Ovary (tissue), 9 donors: Measurements from ENCODE around the gene RBM26. TPM values are rescaled to one million over a fixed set of nuclear protein-coding genes. Genes with fewer than 3 reads are reported as not detected.

Source experiments
- DNase-seq, 5 donors: peaks; one replicate each; pipeline ENCODE4 v3.0.0-alpha.2; 2019 to 2020
- H3K27ac ChIP-seq, 2 donors: fragments of 200-600 bp; one replicate each; pipeline versions ENCODE4 v1.5.1 to v1.8.0; 2019 to 2022
- H3K27me3 ChIP-seq: fragments of 200-600 bp; one replicate; pipeline ENCODE4 v1.8.0; 2022
- H3K36me3 ChIP-seq: fragments of 200-600 bp; sonication (generic); one replicate; pipeline ENCODE4 v1.5.1; 2019
- H3K4me1 ChIP-seq: one replicate; pipeline ENCODE4 v1.8.1; 2013; ENCODE audit warnings: mild to moderate bottlenecking, moderate library complexity; ENCODE audit not compliant: insufficient read depth
- H3K4me3 ChIP-seq: fragments of 200-600 bp; sonication (generic); one replicate; pipeline ENCODE4 v1.5.1; 2017
- H3K9me3 ChIP-seq, 2 donors: fragments of 200-600 bp in 1 of 2; sonication (generic) in 1 of 2; one replicate each; pipeline versions ENCODE4 v1.5.1 to v1.8.1; 2013 to 2019; ENCODE audit warnings: mild to moderate bottlenecking in 1 of 2, moderate library complexity in 1 of 2
- CTCF ChIP-seq, 3 donors: fragments of 450-650 bp in 2 of 3; fragments of 200-600 bp in 1 of 3; IDR thresholded peaks; one replicate each; pipeline versions ENCODE4 v1.5.1 to v1.8.0; 2016 to 2022; ENCODE audit warnings: antibody characterized with exemption in 3 of 3, mild to moderate bottlenecking in 1 of 3
- EP300 ChIP-seq: sonication (generic); formaldehyde crosslinking; IDR thresholded peaks from one replicate; pipeline ENCODE4 v1.6.1; 2017; ENCODE audit warnings: antibody characterized with exemption
- POLR2A ChIP-seq: fragments of 450-650 bp; IDR thresholded peaks from one replicate; pipeline ENCODE4 v1.6.1; 2017; ENCODE audit warnings: antibody characterized with exemption, mild to moderate bottlenecking, moderate library complexity
- WGBS, 3 donors: extraction: QIAGEN DNeasy Blood & Tissue Kit in 1 of 3; methylation state at CpG; one replicate each; pipeline versions ENCODE4 v1.1.5 to v1.1.7; 2013 to 2017; 5-methylcytosine and 5-hydroxymethylcytosine counted together
- intact Hi-C, 4 donors: fragments of 100-400 bp; cut with DNase I; formaldehyde crosslinking; loops; one replicate each; pipeline versions ENCODE4 v1.11.0 to v1.15.1; 2022 to 2023
- polyA plus RNA-seq, 2 donors: library from polyadenylated mRNA; stranded (reverse); fragments of 200-250 nt in 1 of 2; fragments of 350-450 nt in 1 of 2; fragmentation: Illumina TruSeq in 1 of 2; extraction: RNeasy Lipid Tissue Mini Kit (QIAGEN cat#74804) in 1 of 2; gene quantifications; one replicate each; pipeline ENCODE4 v1.2.3, GENCODE V29; 2013 to 2014
- total RNA-seq, 7 donors: library from RNA; depleted of rRNA in 2 of 7; stranded (reverse); fragments of >200 nt in 2 of 7; fragmentation: NEBNext Ultra II Directional in 3 of 7; extraction: Animal tissue kit (Norgen Biotek cat#: 25700) in 3 of 7; gene quantifications; one replicate each; pipeline versions ENCODE4 v1.1.0 to v1.2.4, GENCODE V29; 2016 to 2023
- donor health status: DM: no; HTN: no; CAD: no; lungs with moderate emphysema.
- donor health status: DM: no; HTN: no; CAD: no.
- donor health status: Bipolar disorder and iron deficiency.
- donor health status: DM: yes; HTN: yes; CAD: no.
- donor health status: DM: no; HTN: no; CAD: no.
- donor health status: DM: yes; HTN: yes; CAD: no.

Gene RBM26
- total and polyA plus RNA-seq, 9 donors, result 19.0 to 52.9 (median 39.4) TPM

GRCh38 chr13:79435561-79435990, 29.5 kb upstream of the RBM26 start:
- no peaks in the 10 kb centered on the region for H3K4me1 ChIP-seq
- TF ChIP-seq CTCF (IDR thresholded peaks at IDR 0.05) (no peak), POLR2A (no peak), EP300 (no peak)
- H3K36me3 ChIP-seq, result no peaks in the 10 kb centered on the region
- H3K27me3 ChIP-seq, result no peaks in the 10 kb centered on the region
- 51 to 68% (median 52%) methylated on average over 1 of the region's 1 CpG for WGBS, 3 donors
- H3K9me3 ChIP-seq, result no peaks in the 10 kb centered on the region
- DNase-seq, result no peak
- H3K4me3 ChIP-seq, result no peak overlapping the region
- H3K27ac ChIP-seq, result no peak overlapping the region
- intact Hi-C loops, result loop anchor here in 1 of 4 donors (10.0 kb wide), 1 partner anchor 89 kb away; no protein-coding TSS in a partner anchor

DNA sequence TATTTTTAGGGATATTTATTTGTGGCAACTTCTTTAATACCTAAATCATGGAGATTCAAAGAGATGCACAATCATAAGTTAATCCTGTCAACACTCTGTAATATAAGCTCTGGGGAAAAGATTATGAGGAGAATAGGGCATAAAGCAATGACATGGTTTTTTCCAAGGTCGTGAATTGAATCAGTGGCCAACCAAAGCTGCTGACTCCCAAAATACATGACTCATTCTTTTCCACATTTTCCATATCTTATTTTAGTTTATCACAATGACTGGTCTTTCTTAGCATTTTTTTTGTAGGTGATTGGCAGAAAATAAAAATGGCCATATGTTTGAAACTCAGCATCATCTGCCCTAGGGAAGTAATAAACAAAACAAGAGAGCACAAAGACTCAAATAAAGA, 28.5 kb upstream of the RBM26 start:
- Histone ChIP-seq H3K4me3 (no peak overlapping the region), H3K27me3 (no peaks in the 10 kb centered on the region), H3K36me3 (no peaks in the 10 kb centered on the region), H3K27ac (no peak overlapping the region), H3K9me3 (no peaks in the 10 kb centered on the region), H3K4me1 (no peaks in the 10 kb centered on the region)
- 6 to 13% (median 12%) methylated on average over 1 of the region's 1 CpG for WGBS, 3 donors
- intact Hi-C loops, result loop anchor here in 1 of 4 donors (10.0 kb wide), 1 partner anchor 90 kb away; no protein-coding TSS in a partner anchor
- no peak for DNase-seq
- TF ChIP-seq POLR2A, result no peak
- TF ChIP-seq EP300, result no peak
- TF ChIP-seq CTCF (IDR thresholded peaks at IDR 0.05), result no peak

DNA sequence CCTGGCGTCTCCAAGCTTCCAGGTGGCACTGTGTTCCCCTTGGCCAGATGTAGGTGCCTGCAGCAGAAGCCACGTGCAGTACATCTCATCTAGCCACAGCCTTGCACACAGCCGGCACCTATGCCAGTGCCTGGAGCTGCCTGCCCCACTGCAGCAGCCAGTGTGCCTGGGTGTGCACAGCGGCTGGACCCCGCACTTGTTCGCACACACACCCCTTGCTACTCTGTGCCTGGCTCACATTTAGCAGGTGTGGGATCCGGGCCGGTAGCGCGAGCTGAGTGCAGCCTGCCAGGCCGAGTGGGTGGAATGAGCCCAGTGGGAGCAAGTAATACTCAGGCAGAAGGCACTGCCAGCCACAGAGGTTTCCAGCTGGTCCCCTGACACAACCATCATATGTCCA, 26.9 kb upstream of the RBM26 start:
- Histone ChIP-seq H3K36me3 (no peaks in the 10 kb centered on the region), H3K27me3 (no peaks in the 10 kb centered on the region), H3K9me3 (no peaks in the 10 kb centered on the region), H3K27ac (no peak overlapping the region), H3K4me1 (no peaks in the 10 kb centered on the region), H3K4me3 (no peak overlapping the region)
- TF ChIP-seq POLR2A (no peak), EP300 (no peak), CTCF (IDR thresholded peaks at IDR 0.05) (no peak)
- intact Hi-C loops, result loop anchor here in 1 of 4 donors (10.0 kb wide), 1 partner anchor 92 kb away; no protein-coding TSS in a partner anchor
- WGBS, 3 donors, result 94 to 98% (median 95%) methylated on average over 11 of the region's 11 CpGs
- DNase-seq, result no peak

DNA sequence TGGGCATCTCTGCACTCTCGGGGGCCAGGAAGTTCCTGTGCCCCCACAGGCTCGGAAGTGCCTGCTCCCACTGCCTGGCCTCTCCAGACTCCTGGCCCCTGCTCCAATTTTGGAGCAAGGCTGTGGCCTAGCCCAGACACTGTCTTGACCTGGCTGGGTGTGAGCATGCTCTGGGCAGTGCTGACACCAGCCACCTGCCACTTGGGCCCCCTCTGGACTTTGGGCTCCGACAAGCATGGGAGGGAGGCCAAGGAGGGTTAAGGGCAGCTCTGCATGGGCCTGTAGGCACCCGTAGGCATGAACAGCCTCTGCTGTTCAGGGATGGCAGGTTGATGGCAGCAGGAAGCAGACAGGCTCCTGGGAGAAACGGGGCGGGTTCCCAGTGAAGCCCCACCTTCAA, 26.0 kb upstream of the RBM26 start:
- H3K27ac ChIP-seq, result no peak overlapping the region
- no peak for DNase-seq
- H3K27me3 ChIP-seq, result no peaks in the 10 kb centered on the region
- no peaks in the 10 kb centered on the region for H3K36me3 ChIP-seq
- H3K9me3 ChIP-seq, result no peaks in the 10 kb centered on the region
- no peak overlapping the region for H3K4me3 ChIP-seq
- intact Hi-C loops, result loop anchor here in 1 of 4 donors (10.0 kb wide), 1 partner anchor 93 kb away; no protein-coding TSS in a partner anchor
- 90 to 96% (median 93%) methylated on average over 4 to 6 of the region's 6 CpGs for WGBS, 3 donors
- H3K4me1 ChIP-seq, result no peaks in the 10 kb centered on the region
- TF ChIP-seq POLR2A (no peak), EP300 (no peak)

- no peak for TF ChIP-seq EP300
- Histone ChIP-seq H3K9me3 (no peaks in the 10 kb centered on the region), H3K36me3 (no peaks in the 10 kb centered on the region), H3K27ac (no peak overlapping the region), H3K27me3 (no peaks in the 10 kb centered on the region), H3K4me3 (no peak overlapping the region), H3K4me1 (no peaks in the 10 kb centered on the region)
- no peak for DNase-seq
- intact Hi-C loops, result loop anchor here in 2 of 4 donors (5.0 to 10.0 kb wide), 2 partner anchors 113 to 115 kb away; no protein-coding TSS in a partner anchor
Observed at GRCh38 chr13:79429309-79429708, 23.3 kb upstream of the RBM26 start.
